Measurements from ENCODE around the gene ARPC2. TPM values are rescaled to one million over a fixed set of nuclear protein-coding genes. Genes with fewer than 3 reads are reported as not detected.

Gene ARPC2
- total and polyA plus RNA-seq, 2 of the 13 experiments (the other 11 are each of a cell fraction or from before 2014, with no cell fraction given) = 168 to 303 TPM

DNA sequence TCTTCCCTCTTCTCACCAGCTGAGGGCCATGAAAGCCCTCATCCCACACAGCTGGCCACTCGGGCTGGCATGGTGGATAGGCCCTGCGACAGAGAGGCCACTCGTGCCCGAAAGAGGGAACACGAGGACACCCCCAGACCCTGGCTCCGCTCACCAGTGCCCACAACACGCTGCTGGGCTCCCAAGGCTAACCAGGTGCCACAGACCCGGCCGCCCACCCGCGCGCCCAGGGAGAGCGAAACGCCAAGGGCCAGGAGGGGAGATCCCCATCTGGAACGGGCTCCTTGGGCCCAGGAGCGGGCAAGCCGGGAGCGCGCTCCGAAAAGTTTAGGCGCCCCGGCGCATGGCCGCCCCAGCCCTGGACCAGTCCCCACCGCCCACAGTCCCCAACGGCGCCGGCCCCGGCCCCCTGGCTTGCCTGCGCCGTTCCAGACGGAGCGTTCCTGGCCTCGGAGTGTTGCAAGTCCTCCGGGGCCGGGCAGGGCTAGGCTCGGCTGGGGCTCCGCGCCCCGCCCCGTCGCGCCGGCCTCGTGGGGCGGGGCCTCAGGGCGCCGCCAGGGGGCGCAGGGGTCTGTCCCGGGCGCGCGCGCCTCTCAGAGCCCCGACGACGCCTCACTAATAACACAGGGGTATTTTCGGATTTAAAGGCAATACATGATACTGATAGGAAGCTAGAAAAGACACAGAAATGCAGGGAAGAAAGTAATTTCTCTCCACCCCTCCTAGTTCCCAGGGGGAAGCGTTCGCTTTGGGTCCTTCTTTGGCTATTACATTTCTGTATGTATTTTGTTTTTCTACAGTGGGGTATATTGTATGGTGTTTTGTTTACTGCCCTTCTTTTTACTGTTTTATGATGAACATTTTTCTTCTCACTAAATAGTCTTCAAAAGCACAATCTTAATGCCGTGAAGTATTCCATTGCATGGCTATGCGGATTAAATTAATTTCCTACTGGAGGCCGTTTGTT is 75.3 kb downstream of the ARPC2 start, which contains the start of gene TMBIM1 (continued):
- no peak for TF ChIP-seq SMYD3 (CRISPR knock-in tag; IDR thresholded peaks at IDR 0.05)
- TF ChIP-seq, protein P1, sequence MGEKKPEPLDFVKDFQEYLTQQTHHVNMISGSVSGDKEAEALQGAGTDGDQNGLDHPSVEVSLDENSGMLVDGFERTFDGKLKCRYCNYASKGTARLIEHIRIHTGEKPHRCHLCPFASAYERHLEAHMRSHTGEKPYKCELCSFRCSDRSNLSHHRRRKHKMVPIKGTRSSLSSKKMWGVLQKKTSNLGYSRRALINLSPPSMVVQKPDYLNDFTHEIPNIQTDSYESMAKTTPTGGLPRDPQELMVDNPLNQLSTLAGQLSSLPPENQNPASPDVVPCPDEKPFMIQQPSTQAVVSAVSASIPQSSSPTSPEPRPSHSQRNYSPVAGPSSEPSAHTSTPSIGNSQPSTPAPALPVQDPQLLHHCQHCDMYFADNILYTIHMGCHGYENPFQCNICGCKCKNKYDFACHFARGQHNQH (CRISPR knock-in tag; IDR thresholded peaks at IDR 0.05) = peak; percentile 70; the same call in 1 of the 2 replicates
- peak; percentile 32; the same call in 1 of the 2 replicates for TF ChIP-seq SRY (CRISPR knock-in tag; IDR thresholded peaks at IDR 0.05)
- TF ChIP-seq PHF20 (CRISPR knock-in tag; IDR thresholded peaks at IDR 0.05) = no peak
- no peak for TF ChIP-seq CENPT (CRISPR knock-in tag; IDR thresholded peaks at IDR 0.05; ENCODE audit: low read depth)
- TF ChIP-seq SRSF9 (IDR thresholded peaks at IDR 0.05; ENCODE audit: borderline replicate concordance, insufficient read depth, low read depth, low read length, poor library complexity, severe bottlenecking) = no peak
- peak; percentile 69; the same call in 1 of the 2 replicates for TF ChIP-seq RNF2 (conservative IDR thresholded peaks at IDR 0.05; ENCODE audit: low read depth)
- TF ChIP-seq, protein P2, sequence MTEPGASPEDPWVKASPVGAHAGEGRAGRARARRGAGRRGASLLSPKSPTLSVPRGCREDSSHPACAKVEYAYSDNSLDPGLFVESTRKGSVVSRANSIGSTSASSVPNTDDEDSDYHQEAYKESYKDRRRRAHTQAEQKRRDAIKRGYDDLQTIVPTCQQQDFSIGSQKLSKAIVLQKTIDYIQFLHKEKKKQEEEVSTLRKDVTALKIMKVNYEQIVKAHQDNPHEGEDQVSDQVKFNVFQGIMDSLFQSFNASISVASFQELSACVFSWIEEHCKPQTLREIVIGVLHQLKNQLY (CRISPR knock-in tag; IDR thresholded peaks at IDR 0.05) = no peak
- 0 out of 2 replicates have a peak, but pooled peaks have one; percentile 82 for TF ChIP-seq ZNF782 (CRISPR knock-in tag; IDR thresholded peaks at IDR 0.05; ENCODE audit: borderline replicate concordance)
- TF ChIP-seq, protein P3, sequence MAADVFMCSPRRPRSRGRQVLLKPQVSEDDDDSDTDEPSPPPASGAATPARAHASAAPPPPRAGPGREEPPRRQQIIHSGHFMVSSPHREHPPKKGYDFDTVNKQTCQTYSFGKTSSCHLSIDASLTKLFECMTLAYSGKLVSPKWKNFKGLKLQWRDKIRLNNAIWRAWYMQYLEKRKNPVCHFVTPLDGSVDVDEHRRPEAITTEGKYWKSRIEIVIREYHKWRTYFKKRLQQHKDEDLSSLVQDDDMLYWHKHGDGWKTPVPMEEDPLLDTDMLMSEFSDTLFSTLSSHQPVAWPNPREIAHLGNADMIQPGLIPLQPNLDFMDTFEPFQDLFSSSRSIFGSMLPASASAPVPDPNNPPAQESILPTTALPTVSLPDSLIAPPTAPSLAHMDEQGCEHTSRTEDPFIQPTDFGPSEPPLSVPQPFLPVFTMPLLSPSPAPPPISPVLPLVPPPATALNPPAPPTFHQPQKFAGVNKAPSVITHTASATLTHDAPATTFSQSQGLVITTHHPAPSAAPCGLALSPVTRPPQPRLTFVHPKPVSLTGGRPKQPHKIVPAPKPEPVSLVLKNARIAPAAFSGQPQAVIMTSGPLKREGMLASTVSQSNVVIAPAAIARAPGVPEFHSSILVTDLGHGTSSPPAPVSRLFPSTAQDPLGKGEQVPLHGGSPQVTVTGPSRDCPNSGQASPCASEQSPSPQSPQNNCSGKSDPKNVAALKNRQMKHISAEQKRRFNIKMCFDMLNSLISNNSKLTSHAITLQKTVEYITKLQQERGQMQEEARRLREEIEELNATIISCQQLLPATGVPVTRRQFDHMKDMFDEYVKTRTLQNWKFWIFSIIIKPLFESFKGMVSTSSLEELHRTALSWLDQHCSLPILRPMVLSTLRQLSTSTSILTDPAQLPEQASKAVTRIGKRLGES (CRISPR knock-in tag; IDR thresholded peaks at IDR 0.05; ENCODE audit: borderline replicate concordance) = no peak
- peak; percentile 52; the same call in 1 of the 2 replicates for TF ChIP-seq SALL2 (CRISPR knock-in tag; IDR thresholded peaks at IDR 0.05)
- TF ChIP-seq TEAD2 (CRISPR knock-in tag; IDR thresholded peaks at IDR 0.05) = no peak
- TF ChIP-seq, protein P4, sequence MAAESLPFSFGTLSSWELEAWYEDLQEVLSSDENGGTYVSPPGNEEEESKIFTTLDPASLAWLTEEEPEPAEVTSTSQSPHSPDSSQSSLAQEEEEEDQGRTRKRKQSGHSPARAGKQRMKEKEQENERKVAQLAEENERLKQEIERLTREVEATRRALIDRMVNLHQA (CRISPR knock-in tag; IDR thresholded peaks at IDR 0.05) = no peak
- TF ChIP-seq, protein P5, sequence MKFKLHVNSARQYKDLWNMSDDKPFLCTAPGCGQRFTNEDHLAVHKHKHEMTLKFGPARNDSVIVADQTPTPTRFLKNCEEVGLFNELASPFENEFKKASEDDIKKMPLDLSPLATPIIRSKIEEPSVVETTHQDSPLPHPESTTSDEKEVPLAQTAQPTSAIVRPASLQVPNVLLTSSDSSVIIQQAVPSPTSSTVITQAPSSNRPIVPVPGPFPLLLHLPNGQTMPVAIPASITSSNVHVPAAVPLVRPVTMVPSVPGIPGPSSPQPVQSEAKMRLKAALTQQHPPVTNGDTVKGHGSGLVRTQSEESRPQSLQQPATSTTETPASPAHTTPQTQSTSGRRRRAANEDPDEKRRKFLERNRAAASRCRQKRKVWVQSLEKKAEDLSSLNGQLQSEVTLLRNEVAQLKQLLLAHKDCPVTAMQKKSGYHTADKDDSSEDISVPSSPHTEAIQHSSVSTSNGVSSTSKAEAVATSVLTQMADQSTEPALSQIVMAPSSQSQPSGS (CRISPR knock-in tag; IDR thresholded peaks at IDR 0.05) = peak; percentile 68; the same call in 1 of the 2 replicates
- TF ChIP-seq, protein P6, sequence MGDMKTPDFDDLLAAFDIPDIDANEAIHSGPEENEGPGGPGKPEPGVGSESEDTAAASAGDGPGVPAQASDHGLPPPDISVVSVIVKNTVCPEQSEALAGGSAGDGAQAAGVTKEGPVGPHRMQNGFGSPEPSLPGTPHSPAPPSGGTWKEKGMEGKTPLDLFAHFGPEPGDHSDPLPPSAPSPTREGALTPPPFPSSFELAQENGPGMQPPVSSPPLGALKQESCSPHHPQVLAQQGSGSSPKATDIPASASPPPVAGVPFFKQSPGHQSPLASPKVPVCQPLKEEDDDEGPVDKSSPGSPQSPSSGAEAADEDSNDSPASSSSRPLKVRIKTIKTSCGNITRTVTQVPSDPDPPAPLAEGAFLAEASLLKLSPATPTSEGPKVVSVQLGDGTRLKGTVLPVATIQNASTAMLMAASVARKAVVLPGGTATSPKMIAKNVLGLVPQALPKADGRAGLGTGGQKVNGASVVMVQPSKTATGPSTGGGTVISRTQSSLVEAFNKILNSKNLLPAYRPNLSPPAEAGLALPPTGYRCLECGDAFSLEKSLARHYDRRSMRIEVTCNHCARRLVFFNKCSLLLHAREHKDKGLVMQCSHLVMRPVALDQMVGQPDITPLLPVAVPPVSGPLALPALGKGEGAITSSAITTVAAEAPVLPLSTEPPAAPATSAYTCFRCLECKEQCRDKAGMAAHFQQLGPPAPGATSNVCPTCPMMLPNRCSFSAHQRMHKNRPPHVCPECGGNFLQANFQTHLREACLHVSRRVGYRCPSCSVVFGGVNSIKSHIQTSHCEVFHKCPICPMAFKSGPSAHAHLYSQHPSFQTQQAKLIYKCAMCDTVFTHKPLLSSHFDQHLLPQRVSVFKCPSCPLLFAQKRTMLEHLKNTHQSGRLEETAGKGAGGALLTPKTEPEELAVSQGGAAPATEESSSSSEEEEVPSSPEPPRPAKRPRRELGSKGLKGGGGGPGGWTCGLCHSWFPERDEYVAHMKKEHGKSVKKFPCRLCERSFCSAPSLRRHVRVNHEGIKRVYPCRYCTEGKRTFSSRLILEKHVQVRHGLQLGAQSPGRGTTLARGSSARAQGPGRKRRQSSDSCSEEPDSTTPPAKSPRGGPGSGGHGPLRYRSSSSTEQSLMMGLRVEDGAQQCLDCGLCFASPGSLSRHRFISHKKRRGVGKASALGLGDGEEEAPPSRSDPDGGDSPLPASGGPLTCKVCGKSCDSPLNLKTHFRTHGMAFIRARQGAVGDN (CRISPR knock-in tag; IDR thresholded peaks at IDR 0.05) = peak; percentile 90
- no peak for TF ChIP-seq TP53 (CRISPR knock-in tag; conservative IDR thresholded peaks at IDR 0.05)
- peak in 1 of 2 experiments; percentile 86; a peak in 2 of 4 replicates for TF ChIP-seq KLF16 (CRISPR knock-in tag; IDR thresholded peaks at IDR 0.05)
